Activated T-cell treated with anti-CD3 and anti-CD28 coated beads for 4 hours (primary cell): Measurements from ENCODE around the gene POU2F1.

Experiments
- DNase-seq: peaks from one replicate; pipeline ENCODE4 v3.0.0-alpha.2; 2020

Gene POU2F1

DNA sequence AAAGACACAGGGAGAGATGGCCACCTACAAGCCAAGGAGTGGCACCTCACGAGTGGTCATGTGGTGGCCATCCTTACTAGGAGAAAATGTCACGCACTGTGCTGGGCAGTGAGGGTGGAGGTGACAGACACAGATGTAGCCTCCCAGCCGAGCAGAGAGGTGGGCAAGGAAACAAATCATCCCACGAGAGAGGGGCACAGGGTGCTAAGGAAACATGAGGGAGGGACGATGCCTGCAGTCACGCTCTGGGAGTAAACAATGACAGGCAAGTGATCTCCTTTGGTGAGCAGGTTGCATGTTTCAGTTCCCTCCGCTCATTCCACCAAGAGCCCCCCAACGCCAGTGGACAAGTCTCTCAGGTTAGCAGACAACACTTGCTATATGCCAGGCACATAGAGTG is 231.8 kb downstream of the POU2F1 start:
- no peak for DNase-seq

- DNase-seq: no peak
These were observed 232.4 kb downstream of the POU2F1 start for GRCh38 chr1:167453123-167453522.

DNA sequence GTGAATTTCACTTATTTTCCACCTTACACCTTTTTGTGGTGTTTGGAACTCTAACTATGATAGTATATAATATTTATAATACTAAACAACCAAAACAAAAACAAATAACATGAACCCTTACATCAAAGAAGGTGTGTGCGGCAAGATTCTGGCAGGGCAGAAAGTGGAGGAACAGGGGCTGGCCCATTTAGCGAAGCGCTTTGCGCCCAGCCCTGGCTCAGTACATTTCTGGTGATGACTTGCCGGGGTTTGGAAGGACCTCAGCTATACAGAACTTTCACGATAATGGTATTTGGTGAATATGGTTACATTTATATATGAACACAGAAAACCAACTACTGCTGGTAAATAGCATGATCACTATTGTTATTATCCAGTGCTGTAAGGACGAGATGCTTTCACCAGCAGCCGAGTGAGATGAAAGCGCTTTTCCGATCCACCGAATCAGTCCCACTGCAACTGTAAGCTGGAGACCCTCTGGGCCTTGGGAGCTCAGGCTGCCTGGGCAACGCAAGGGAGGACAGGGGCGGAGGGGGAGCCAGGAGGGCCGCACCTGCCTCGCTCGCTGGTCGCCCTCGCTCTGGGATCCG is 233.7 kb downstream of the POU2F1 start:
- no peak for DNase-seq

GRCh38 chr1:167454894-167455785 is 234.5 kb downstream of the POU2F1 start:
- peak; percentile 63 for DNase-seq

- DNase-seq: no peak
These were observed 235.2 kb downstream of the POU2F1 start for GRCh38 chr1:167455786-167456446.

DNA sequence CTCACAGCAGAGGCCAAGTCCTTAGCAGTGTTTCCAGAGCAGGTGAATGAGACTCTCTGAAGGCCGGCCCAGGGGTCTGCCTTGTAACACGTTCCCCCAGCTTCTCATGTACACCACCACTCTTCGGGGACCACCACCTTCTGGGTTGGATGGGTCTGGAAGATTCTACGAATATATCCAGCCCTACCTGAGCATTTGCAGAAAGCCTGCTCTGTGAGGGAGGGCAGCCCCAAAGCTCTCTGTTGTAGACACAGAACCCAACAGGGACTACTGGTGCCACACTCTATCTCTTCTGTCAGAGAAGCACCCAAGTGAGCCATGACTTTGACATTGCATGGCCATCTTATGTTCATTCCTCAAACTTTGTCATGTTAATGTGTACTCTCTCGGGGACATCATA is 235.8 kb downstream of the POU2F1 start:
- no peak for DNase-seq

DNA sequence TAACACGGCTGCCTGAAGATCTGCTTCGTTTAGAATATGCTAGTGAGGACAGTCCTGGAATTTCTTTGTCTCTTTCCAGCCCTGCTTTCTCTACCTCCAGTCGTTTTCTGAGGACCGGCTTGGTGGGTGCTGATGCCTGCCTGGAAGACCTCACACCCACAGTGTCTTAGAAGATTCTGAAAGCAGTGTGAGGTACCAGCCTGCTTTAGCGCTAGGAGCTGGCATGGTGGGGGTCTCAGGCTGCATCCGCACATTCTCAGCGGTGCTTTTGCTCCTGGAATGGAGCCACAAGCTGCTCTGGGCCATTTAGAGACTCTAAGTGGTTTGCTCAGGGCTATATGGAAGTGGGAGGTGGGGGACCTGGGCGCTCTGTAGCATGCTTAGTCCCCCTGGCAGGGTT is 236.2 kb downstream of the POU2F1 start:
- DNase-seq: no peak

- no peak for DNase-seq
These were observed 237.4 kb downstream of the POU2F1 start for GRCh38 chr1:167457936-167458584.

DNA sequence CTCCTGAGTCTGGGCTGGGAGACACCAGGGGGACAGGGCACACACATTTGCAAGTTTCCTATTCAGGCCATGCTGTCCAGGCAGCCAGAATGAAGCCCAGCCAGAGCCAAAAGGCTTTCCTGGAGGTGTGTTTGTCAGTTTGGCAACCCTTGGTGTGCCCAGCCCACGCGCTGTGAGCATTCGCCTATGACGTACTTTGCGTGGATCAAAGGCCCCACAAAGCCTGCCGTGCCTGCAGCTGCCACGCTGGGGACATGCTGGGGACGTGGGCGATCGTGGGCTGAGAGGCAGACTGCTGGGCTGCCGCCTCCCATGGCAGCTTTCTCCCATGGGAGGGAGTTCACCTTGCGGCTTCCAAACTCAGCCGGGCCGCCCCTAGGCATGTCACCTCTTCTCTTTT is 240.2 kb downstream of the POU2F1 start:
- DNase-seq: peak; percentile 57

GRCh38 chr1:167462341-167462740 is 241.7 kb downstream of the POU2F1 start:
- no peak for DNase-seq

- DNase-seq: no peak
These were observed 242.4 kb downstream of the POU2F1 start for GRCh38 chr1:167463080-167463479.

GRCh38 chr1:167463875-167464575 is 243.3 kb downstream of the POU2F1 start:
- no peak for DNase-seq

GRCh38 chr1:167465018-167465417 is 244.3 kb downstream of the POU2F1 start:
- DNase-seq: no peak

DNA sequence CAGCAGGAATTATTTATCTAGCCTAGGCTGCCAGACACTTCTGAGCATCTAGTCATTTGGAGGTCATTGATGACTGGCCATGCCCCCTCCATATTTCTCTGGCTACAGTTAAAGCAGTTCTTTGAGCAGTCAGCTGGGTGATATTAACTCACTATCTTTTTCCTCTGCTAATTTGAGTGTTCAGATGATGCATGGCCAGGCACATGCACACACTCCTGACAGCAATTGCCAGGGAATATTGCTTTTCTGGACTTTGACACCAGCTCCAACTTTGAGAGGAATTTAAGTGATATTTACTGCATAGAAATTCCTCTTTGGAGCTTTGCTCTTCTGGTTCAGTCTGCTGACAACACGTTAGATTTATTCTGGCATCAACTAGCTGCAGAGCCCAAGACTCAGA is 245.1 kb downstream of the POU2F1 start:
- no peak for DNase-seq

DNA sequence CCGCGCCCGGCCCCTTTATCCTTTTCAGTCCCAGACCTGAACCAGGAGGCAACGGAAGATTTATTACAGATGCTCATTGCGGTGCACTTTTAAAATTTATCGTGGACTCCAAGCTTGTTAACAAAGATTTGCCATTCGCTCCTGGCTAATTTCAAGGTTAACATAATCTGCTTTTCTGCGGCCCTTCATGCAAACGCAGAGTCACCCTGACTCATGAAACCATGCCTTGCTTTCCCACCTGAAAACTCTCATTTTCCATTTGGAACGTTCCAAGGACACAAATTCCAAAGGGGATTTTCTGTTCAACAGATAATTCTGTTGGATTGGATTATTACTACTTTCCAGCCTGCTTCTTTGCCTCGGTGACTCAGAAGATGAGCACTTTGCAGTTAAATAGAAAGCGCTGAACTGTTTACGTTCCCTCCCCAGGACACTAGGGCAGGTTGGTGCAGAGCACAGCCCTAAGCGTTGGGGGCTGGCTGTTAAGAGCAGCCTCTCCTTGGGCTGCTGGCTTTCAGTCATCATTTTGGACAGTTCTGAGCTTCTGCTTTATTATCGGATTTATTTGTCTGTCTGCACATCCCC is 246.5 kb downstream of the POU2F1 start:
- DNase-seq: no peak

- no peak for DNase-seq
These were observed 247.1 kb downstream of the POU2F1 start for GRCh38 chr1:167467752-167468151.

GRCh38 chr1:167469280-167469965 is 248.7 kb downstream of the POU2F1 start:
- DNase-seq: no peak

- no peak for DNase-seq
These were observed 250.9 kb downstream of the POU2F1 start for GRCh38 chr1:167471568-167471967.

GRCh38 chr1:167472752-167473521 is 252.3 kb downstream of the POU2F1 start:
- peak; percentile 46 for DNase-seq

DNA sequence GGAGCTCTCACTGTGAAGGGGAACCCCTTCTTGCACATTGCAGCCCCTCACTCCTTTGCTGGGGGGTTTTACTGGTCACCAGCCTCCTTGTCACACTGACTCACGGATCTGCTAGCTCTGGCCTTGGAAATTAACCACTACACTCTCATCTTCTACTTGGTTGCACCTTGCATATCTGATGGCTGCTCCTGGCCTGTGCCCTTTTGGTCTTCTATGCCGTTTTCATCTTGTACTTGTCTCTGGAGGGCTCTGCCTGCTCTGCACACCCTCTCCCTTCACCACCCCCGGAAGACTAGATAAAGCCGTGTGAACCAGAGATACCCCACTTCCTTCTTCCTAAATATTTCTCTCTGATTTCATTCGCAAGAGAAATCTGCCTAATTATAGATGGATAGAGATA is 253.1 kb downstream of the POU2F1 start:
- DNase-seq: no peak

GRCh38 chr1:167474191-167474641 is 253.5 kb downstream of the POU2F1 start:
- peak; percentile 60 for DNase-seq
